ENCODE results near the gene CLCN7.

CLCN7 gene

GRCh38 chr16:1474796-1475551, at the start of gene CLCN7:
Gene CLCN7, minus strand, starts transcription at chr16:1475028. Its CDS starts 54 bp downstream, at chr16:1474974.
- peak; percentile 74 to 96 (median 89) for DNase-seq
- intact Hi-C loops (cut with DNase I): loop anchor here (10.0 kb wide), 2 partner anchors 50 to 120 kb away; partner anchors contain the start of genes GNPTG, TSR3 and UQCC4

GRCh38 chr16:1524366-1524765, 49.5 kb upstream of the CLCN7 start:
- no peak for DNase-seq

GRCh38 chr16:1523581-1524245, 48.9 kb upstream of the CLCN7 start:
- intact Hi-C loops (cut with DNase I): no loop called here
- no peak for DNase-seq

More at GRCh38 chr16:1524366-1524765, 49.5 kb upstream of the CLCN7 start:
- intact Hi-C loops (cut with DNase I): no loop called here

GRCh38 chr16:1520461-1520860, 45.6 kb upstream of the CLCN7 start:
- DNase-seq: no peak
- intact Hi-C loops (cut with DNase I): no loop called here

- DNase-seq: no peak
- intact Hi-C loops (cut with DNase I): loop anchor here (10.0 kb wide), 1 partner anchor 55 kb away; no protein-coding TSS in a partner anchor
Observed at GRCh38 chr16:1519831-1520230, 45.0 kb upstream of the CLCN7 start.

GRCh38 chr16:1518626-1519135, 43.9 kb upstream of the CLCN7 start:
- DNase-seq: no peak
- intact Hi-C loops (cut with DNase I): loop anchor here (10.0 kb wide), 1 partner anchor 56 kb away; no protein-coding TSS in a partner anchor

- intact Hi-C loops (cut with DNase I): loop anchor here (10.0 kb wide), 1 partner anchor 60 kb away; no protein-coding TSS in a partner anchor
- DNase-seq: no peak
Observed at GRCh38 chr16:1514507-1514906, 39.7 kb upstream of the CLCN7 start.

- DNase-seq: no peak
- intact Hi-C loops (cut with DNase I): loop anchor here (10.0 kb wide), 1 partner anchor 62 kb away; no protein-coding TSS in a partner anchor
Observed at GRCh38 chr16:1512774-1513173, 37.9 kb upstream of the CLCN7 start.

GRCh38 chr16:1511662-1512569, 37.1 kb upstream of the CLCN7 start:
- intact Hi-C loops (cut with DNase I): loop anchor here (10.0 kb wide), 1 partner anchor 63 kb away; no protein-coding TSS in a partner anchor
- no peak for DNase-seq

GRCh38 chr16:1510941-1511351, 36.1 kb upstream of the CLCN7 start:
- intact Hi-C loops (cut with DNase I): loop anchor here (10.0 kb wide), 1 partner anchor 64 kb away; no protein-coding TSS in a partner anchor
- DNase-seq: no peak

GRCh38 chr16:1510272-1510671, 35.4 kb upstream of the CLCN7 start:
- DNase-seq: no peak
- intact Hi-C loops (cut with DNase I): loop anchor here (10.0 kb wide), 1 partner anchor 65 kb away; no protein-coding TSS in a partner anchor

- DNase-seq: no peak
Observed at GRCh38 chr16:1509307-1510221, 34.7 kb upstream of the CLCN7 start.

GRCh38 chr16:1508494-1509187, 33.8 kb upstream of the CLCN7 start:
- DNase-seq: no peak
- intact Hi-C loops (cut with DNase I): no loop called here

More at GRCh38 chr16:1509307-1510221, 34.7 kb upstream of the CLCN7 start:
- intact Hi-C loops (cut with DNase I): loop anchor here (10.0 kb wide), 1 partner anchor 65 kb away; no protein-coding TSS in a partner anchor

GRCh38 chr16:1506494-1507213, 31.8 kb upstream of the CLCN7 start:
- intact Hi-C loops (cut with DNase I): no loop called here
- DNase-seq: no peak

- DNase-seq: no peak
- intact Hi-C loops (cut with DNase I): no loop called here
Observed at GRCh38 chr16:1505912-1506311, 31.1 kb upstream of the CLCN7 start.

GRCh38 chr16:1505073-1505844, 30.4 kb upstream of the CLCN7 start:
- DNase-seq: no peak
- intact Hi-C loops (cut with DNase I): no loop called here

Data from head of caudate nucleus (tissue), 42 donors.